Activated CD4-positive, alpha-beta T cell treated with anti-CD3 and anti-CD28 coated beads for 1 hour (primary cell): ENCODE measurements around the gene NPBWR2.

Experiments
- DNase-seq: peaks from one replicate; pipeline ENCODE4 v3.0.0-alpha.2; 2020

The NPBWR2 gene

GRCh38 chr20:64116541-64117431 lies 9.4 kb upstream of the NPBWR2 start:
- peak; percentile 5 for DNase-seq

- DNase-seq, result peak; percentile 4
These were observed 8.7 kb upstream of the NPBWR2 start for GRCh38 chr20:64116016-64116415.

- peak; percentile 1 for DNase-seq
These were observed 8.0 kb upstream of the NPBWR2 start for GRCh38 chr20:64115171-64115911.

GRCh38 chr20:64114356-64114971 lies 7.1 kb upstream of the NPBWR2 start:
- no peak for DNase-seq

GRCh38 chr20:64113796-64114355 lies 6.5 kb upstream of the NPBWR2 start:
- DNase-seq, result peak; percentile 2

GRCh38 chr20:64113444-64113775 lies 6.0 kb upstream of the NPBWR2 start:
- no peak for DNase-seq

- DNase-seq, result no peak
These were observed 5.5 kb upstream of the NPBWR2 start for GRCh38 chr20:64112691-64113443.

- peak; percentile 7 for DNase-seq
These were observed 4.7 kb upstream of the NPBWR2 start for GRCh38 chr20:64111841-64112641.

GRCh38 chr20:64110411-64111068 lies 3.2 kb upstream of the NPBWR2 start:
- no peak for DNase-seq

- DNase-seq, result peak; percentile 0
These were observed 2.5 kb upstream of the NPBWR2 start for GRCh38 chr20:64109831-64110391.

GRCh38 chr20:64108731-64109681 lies 1.6 kb upstream of the NPBWR2 start:
- no peak for DNase-seq

GRCh38 chr20:64107736-64108457 lies 532 bp upstream of the NPBWR2 start:
- DNase-seq, result no peak

- no peak for DNase-seq
These were observed 867 bp downstream of the NPBWR2 start for GRCh38 chr20:64106435-64106961.

- DNase-seq, result no peak
These were observed 1.4 kb downstream of the NPBWR2 start for GRCh38 chr20:64105846-64106434.

GRCh38 chr20:64104667-64105451 lies 2.5 kb downstream of the NPBWR2 start:
- no peak for DNase-seq

- DNase-seq, result no peak
These were observed 3.3 kb downstream of the NPBWR2 start for GRCh38 chr20:64103871-64104666.
